ENCODE measurements around the gene COG3.
"Not testable (repeated sequence)": the region's sequence is repeated elsewhere in the genome, so short reads cannot be mapped to it uniquely, and the experiment has no call there.

Gene COG3

DNA sequence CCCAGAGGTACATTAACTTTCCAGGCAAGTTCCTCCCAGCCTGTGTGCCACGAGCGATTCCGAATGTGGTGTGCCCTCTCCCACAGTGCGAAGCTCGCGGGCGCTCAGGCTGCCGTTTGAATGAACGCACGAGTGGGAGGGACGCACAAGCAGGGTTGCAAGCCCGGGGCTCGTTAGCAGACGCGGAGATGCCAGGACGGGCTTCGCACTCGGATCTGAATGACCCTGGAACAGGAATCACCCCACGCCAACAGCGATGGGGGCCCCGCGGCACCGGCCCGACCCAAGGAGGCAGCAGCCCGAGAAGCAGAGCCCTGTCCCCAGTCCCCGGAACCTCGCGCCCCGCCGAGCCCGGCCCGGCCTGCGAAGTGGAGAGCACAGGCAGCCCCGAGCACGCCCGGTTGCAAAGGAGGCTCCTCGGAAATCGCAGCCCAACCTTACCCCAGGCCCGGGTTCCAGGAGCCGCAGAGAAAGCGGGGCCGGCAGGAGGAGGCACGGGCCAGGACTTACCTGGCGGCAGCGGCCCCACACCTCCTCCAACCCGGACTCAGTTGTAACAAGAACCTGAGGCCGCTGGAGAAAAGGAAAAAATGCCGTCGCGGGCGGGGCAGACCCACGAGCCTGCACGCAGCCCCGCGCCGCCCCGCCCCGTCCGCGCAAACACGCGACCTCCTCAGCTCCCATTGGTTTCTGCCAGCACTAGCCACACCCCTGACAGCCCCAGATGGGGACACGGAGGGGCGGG, 46.8 kb upstream of the COG3 start, which contains the start of gene SLC25A30:
Gene SLC25A30 (minus strand): TSS at position 584 of the 745 bp plus-strand sequence. CDS start 6,948 bp downstream, outside the sequence.
- Histone ChIP-seq H3K4me2 (peak within 1 kb of the TSS; percentile 93), H3K79me2 (ENCODE audit: insufficient read depth, low read depth) (no peaks in the 10 kb centered on the region), H4K20me1 (ENCODE audit: insufficient read depth) (no peaks in the 10 kb centered on the region), H3K27me3 (ENCODE audit: insufficient read depth, low read depth) (no peaks in the 10 kb centered on the region), H3K36me3 (ENCODE audit: insufficient read depth) (no peaks in the 10 kb centered on the region), H3K27ac (peak within 1 kb of the TSS; percentile 57), H3K9ac (peak within 1 kb of the TSS; percentile 65; the same call in 1 of the 2 replicates), H2AFZ (ENCODE audit: low read depth) (peak within 1 kb of the TSS; percentile 61), H3K4me3 (IDR thresholded peaks at IDR 0.05; ENCODE audit: insufficient read depth, low read depth, low read length) (no peak within 1 kb of the TSS), H3K4me1 (ENCODE audit: low read depth, poor library complexity, severe bottlenecking) (no peaks in the 10 kb centered on the region)
- TF ChIP-seq, protein P1, sequence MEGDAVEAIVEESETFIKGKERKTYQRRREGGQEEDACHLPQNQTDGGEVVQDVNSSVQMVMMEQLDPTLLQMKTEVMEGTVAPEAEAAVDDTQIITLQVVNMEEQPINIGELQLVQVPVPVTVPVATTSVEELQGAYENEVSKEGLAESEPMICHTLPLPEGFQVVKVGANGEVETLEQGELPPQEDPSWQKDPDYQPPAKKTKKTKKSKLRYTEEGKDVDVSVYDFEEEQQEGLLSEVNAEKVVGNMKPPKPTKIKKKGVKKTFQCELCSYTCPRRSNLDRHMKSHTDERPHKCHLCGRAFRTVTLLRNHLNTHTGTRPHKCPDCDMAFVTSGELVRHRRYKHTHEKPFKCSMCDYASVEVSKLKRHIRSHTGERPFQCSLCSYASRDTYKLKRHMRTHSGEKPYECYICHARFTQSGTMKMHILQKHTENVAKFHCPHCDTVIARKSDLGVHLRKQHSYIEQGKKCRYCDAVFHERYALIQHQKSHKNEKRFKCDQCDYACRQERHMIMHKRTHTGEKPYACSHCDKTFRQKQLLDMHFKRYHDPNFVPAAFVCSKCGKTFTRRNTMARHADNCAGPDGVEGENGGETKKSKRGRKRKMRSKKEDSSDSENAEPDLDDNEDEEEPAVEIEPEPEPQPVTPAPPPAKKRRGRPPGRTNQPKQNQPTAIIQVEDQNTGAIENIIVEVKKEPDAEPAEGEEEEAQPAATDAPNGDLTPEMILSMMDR (conservative IDR thresholded peaks at IDR 0.05; ENCODE audit: low read depth, low read length) = no peak

DNA sequence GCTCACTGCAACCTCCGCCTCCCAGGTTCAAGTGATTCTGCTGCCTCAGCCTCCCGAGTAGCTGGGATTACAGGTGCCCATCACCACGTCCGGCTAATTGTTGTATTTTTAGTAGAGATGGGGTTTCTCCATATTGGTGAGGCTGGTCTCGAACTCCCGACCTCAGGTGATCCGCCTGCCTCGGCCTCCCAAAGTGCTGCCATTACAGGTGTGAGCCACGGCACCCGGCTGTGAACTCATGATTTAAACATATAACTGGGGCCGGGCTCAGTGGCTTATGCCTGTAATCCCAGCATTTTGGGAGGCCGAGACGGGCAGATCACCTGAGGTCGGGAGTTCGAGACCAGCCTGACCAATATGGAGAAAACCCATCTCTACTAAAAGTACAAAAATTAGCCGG, 45.4 kb upstream of the COG3 start:
- H3K4me3 ChIP-seq (IDR thresholded peaks at IDR 0.05; ENCODE audit: insufficient read depth, low read depth, low read length); H3K36me3 ChIP-seq (ENCODE audit: insufficient read depth); H2AFZ ChIP-seq (ENCODE audit: low read depth); H3K27me3 ChIP-seq (ENCODE audit: insufficient read depth, low read depth); H3K27ac ChIP-seq; H3K4me2 ChIP-seq; H3K9ac ChIP-seq; H3K4me1 ChIP-seq (ENCODE audit: low read depth, poor library complexity, severe bottlenecking); H3K79me2 ChIP-seq (ENCODE audit: insufficient read depth, low read depth); H4K20me1 ChIP-seq (ENCODE audit: insufficient read depth): not testable (repeated sequence)

DNA sequence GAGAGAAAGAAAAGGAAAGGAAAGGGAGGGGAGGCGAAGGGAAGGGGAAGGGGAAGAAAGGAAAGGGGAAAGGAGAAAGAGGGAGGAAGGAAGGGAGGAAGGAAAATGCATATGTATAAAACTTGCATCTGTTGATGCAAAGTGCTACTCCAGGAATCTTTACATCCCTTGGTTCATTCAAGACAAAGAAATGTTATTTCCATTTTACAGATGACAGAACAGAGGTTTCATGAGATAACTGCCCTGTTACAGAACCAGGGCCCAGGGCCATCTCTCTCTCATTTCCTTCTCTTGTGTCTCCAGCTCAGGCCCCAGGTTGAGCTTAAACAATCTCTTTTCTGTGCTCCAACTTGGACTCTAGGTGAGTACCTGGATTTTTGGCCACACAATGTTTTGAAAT, 44.8 kb upstream of the COG3 start:
- TF ChIP-seq, protein P1 (conservative IDR thresholded peaks at IDR 0.05; ENCODE audit: low read depth, low read length) = no peak
- no peaks in the 10 kb centered on the region for H4K20me1 ChIP-seq (ENCODE audit: insufficient read depth)
- no peaks in the 10 kb centered on the region for H3K36me3 ChIP-seq (ENCODE audit: insufficient read depth)
- H3K27me3 ChIP-seq (ENCODE audit: insufficient read depth, low read depth) = no peaks in the 10 kb centered on the region
- no peaks in the 10 kb centered on the region for H3K4me1 ChIP-seq (ENCODE audit: low read depth, poor library complexity, severe bottlenecking)
- no peaks in the 10 kb centered on the region for H3K79me2 ChIP-seq (ENCODE audit: insufficient read depth, low read depth)
- no peak overlapping the region for H3K27ac ChIP-seq
- H3K9ac ChIP-seq = no peak overlapping the region
- H3K4me3 ChIP-seq (IDR thresholded peaks at IDR 0.05; ENCODE audit: insufficient read depth, low read depth, low read length) = no peak overlapping the region
- H3K4me2 ChIP-seq = no peak overlapping the region
- no peak overlapping the region for H2AFZ ChIP-seq (ENCODE audit: low read depth)

DNA sequence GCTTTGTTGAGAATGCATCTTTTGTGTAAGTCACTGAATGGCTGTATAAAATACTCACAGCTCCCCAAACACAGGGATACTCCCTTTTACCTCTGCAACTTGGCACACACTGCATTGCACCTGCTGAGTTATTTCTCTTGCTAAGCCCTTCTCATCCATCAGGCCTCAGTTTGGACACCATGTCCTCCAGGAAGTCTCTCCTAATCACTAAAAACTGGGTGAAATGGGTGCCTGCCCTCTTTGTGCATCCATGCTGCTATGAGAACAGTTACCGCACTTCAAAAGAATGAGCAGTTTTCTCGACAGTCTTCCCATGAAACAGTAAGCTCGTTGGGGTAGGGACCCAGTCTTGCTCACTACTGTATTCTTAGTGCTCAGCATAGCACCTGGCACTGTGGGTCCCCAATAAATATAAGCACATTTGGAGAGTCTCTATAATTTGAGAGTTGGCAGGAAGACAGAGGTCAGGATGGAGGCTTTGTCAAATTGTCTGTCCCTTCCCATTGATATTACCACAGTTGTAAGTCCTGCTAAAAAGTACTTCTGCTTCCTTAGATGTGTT, 41.9 kb upstream of the COG3 start:
- Histone ChIP-seq H4K20me1 (ENCODE audit: insufficient read depth) (no peaks in the 10 kb centered on the region), H2AFZ (ENCODE audit: low read depth) (no peak overlapping the region), H3K36me3 (ENCODE audit: insufficient read depth) (no peaks in the 10 kb centered on the region), H3K9ac (no peak overlapping the region), H3K27me3 (ENCODE audit: insufficient read depth, low read depth) (no peaks in the 10 kb centered on the region), H3K4me2 (no peak overlapping the region), H3K4me3 (IDR thresholded peaks at IDR 0.05; ENCODE audit: insufficient read depth, low read depth, low read length) (no peak overlapping the region), H3K4me1 (ENCODE audit: low read depth, poor library complexity, severe bottlenecking) (no peaks in the 10 kb centered on the region), H3K27ac (no peak overlapping the region), H3K79me2 (ENCODE audit: insufficient read depth, low read depth) (no peaks in the 10 kb centered on the region)
- TF ChIP-seq, protein P1 (conservative IDR thresholded peaks at IDR 0.05; ENCODE audit: low read depth, low read length) = no peak

DNA sequence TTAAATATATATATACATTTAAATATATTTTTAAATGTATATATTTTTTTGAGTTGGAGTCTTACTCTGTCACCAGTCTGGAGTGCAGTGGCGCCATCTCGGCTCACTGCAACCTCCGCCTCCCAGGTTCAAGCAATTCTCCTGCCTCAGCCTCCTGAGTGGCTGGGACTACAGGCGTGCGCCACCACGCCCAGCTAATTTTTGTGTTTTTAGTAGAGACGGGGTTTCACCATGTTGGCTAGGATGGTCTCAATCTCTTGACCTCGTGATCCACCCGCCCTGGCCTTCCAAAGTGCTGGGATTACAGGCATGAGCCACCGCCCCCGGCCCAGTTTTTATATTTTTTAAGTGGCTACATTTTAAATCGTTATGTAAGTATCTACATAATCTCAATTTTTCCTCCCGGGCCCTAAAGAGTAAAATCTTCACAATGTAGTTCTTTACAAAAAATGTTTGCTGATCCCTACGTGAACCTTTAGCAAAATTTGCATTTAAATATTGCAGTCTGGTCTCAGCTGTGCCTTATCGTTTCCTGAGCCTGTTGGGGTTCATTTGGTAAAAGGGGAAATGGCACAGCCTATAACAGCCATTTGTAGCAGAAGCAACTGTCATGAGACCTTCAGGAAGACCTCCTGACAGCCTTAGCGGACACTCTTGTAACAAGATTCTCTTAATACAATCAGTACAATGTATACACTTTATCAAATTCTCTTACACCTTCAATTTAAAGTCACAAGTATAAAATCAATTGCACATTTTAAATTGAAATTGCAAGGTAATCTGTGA, 38.5 kb upstream of the COG3 start:
- not testable (repeated sequence) for H3K79me2 ChIP-seq (ENCODE audit: insufficient read depth, low read depth); H3K27ac ChIP-seq; H2AFZ ChIP-seq (ENCODE audit: low read depth); H3K4me1 ChIP-seq (ENCODE audit: low read depth, poor library complexity, severe bottlenecking); H3K4me2 ChIP-seq; H3K4me3 ChIP-seq (IDR thresholded peaks at IDR 0.05; ENCODE audit: insufficient read depth, low read depth, low read length); H3K36me3 ChIP-seq (ENCODE audit: insufficient read depth); H4K20me1 ChIP-seq (ENCODE audit: insufficient read depth); H3K9ac ChIP-seq; H3K27me3 ChIP-seq (ENCODE audit: insufficient read depth, low read depth)
